ENCODE results near the gene ZFAND2A. TPM values are rescaled to one million over a fixed set of nuclear protein-coding genes. Genes with fewer than 3 reads are reported as not detected.

Gene ZFAND2A
- total and polyA plus RNA-seq, 8 donors, result 0.89 to 93.6 (median 30.7) TPM

DNA sequence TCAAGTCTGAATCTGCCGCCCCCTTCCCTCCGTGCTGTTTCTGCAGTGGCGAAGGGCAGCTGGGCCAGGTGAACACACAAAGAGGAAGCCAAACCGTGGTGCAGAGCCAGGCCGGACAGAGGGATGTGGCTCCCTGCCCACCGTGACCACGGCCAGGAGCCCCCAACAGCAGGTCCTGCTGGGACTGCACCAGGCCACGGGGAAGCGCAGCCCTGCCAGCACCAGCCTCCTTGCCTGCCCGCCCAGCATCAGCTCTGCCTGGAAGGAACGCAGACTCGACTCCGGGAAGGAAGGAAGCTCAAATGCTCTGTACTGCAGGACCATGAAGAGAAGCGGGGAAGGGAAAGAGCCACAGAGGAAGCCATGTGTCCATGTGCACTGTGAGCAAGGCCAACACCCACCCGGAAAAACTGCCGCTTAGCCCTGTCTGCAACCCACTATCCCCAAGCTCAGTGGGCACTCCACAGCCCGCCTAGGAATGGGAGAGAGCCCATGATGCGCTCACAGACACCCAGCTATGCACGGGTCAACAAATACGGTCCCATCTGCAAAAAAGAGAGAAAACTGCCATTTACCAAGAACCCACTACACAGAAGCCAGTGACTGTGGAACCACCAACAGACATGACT is 53.1 kb downstream of the ZFAND2A start:
- TF ChIP-seq, protein P1, sequence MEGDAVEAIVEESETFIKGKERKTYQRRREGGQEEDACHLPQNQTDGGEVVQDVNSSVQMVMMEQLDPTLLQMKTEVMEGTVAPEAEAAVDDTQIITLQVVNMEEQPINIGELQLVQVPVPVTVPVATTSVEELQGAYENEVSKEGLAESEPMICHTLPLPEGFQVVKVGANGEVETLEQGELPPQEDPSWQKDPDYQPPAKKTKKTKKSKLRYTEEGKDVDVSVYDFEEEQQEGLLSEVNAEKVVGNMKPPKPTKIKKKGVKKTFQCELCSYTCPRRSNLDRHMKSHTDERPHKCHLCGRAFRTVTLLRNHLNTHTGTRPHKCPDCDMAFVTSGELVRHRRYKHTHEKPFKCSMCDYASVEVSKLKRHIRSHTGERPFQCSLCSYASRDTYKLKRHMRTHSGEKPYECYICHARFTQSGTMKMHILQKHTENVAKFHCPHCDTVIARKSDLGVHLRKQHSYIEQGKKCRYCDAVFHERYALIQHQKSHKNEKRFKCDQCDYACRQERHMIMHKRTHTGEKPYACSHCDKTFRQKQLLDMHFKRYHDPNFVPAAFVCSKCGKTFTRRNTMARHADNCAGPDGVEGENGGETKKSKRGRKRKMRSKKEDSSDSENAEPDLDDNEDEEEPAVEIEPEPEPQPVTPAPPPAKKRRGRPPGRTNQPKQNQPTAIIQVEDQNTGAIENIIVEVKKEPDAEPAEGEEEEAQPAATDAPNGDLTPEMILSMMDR (IDR thresholded peaks at IDR 0.05), result no peak
- TF ChIP-seq EP300 (IDR thresholded peaks at IDR 0.05) (no peak), POLR2A (IDR thresholded peaks at IDR 0.05) (no peak), POLR2AphosphoS5 (IDR thresholded peaks at IDR 0.05) (no peak)
- no peaks in the 10 kb centered on the region for H3K36me3 ChIP-seq
- H3K9me3 ChIP-seq, result no peaks in the 10 kb centered on the region
- intact Hi-C loops (cut with DNase I; ENCODE audit: low total_unique reads), result no loop called here
- 63 to 80% (median 69%) methylated on average over 15 to 20 of the region's 20 CpGs for WGBS, 5 donors
- H3K4me1 ChIP-seq, result peaks cover 14 to 56% (median 31%) of the 10 kb centered on the region in 4 donors
- DNase-seq, result no peak
- H3K27me3 ChIP-seq, result no peaks in the 10 kb centered on the region
- H3K27ac ChIP-seq, result peak overlapping the region in 3 of 5 donors; percentile 25 to 46 (median 26)
- H3K4me3 ChIP-seq, result no peak overlapping the region

DNA sequence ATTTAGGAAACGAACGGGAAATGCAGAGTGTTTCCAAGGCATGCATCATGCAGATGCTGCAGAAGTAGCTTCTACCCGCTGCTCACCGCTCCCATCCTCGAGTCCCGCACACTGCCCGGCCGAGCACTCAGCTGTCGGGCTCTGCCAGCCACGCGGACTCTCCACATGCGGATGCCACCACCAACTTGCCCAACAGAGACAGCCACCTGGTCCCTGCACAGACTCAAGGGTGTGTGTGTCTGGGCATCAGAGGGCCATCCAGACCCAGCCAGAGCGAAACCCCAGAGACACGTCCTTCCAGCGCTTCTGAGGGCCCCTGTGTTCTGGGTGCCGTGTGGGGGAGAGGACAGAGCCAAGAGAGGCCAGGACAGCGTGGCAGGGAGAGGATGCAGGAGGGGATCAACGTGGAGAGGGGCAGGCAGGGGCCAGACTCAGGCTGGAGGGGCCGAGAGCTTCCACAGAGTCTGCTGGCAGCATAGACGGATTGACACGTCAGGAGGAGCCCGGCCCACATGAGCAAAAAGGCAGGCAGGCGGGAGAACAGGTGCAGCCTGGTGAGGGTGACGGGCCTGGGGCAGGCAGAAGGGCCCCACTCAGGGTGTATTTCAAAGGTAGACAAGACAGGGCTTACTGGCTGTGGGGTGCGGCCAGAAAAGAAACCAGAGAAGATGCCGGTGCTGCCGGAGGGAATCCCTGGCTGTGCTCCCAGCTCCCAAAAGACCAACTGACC is 53.8 kb downstream of the ZFAND2A start:
- TF ChIP-seq, protein P1 (IDR thresholded peaks at IDR 0.05), result no peak
- TF ChIP-seq POLR2A (IDR thresholded peaks at IDR 0.05) (no peak), EP300 (IDR thresholded peaks at IDR 0.05) (no peak), POLR2AphosphoS5 (IDR thresholded peaks at IDR 0.05) (no peak)
- Histone ChIP-seq H3K36me3 (no peaks in the 10 kb centered on the region), H3K27ac (peak overlapping the region in 3 of 5 donors; percentile 25 to 46 (median 26)), H3K9me3 (no peaks in the 10 kb centered on the region), H3K4me3 (no peak overlapping the region), H3K27me3 (no peaks in the 10 kb centered on the region), H3K4me1 (peaks cover 20 to 60% (median 38%) of the 10 kb centered on the region in 4 donors)
- 71 to 82% (median 78%) methylated on average over 25 to 27 of the region's 27 CpGs for WGBS, 5 donors
- intact Hi-C loops (cut with DNase I; ENCODE audit: low total_unique reads), result no loop called here
- no peak for DNase-seq

DNA sequence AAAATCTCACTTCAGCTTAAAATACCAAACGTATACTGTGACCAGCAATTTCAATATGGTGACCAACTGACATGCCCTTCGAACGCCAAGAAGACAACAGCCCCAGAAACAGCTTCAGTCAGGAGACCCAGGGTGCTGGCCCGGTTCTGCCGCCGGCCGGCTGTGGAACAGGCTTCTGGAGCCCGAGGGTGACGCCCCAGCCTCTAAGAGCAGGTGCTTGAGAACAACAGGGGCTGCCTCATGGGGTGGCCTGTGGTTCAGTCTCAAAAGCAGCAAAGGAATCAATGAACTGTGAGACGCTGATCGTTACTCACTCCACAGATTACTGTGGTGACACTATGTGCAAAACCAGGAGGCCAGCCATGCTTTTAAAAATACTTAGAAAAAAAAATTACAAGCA is 54.8 kb downstream of the ZFAND2A start:
- 82 to 95% (median 90%) methylated on average over 11 of the region's 11 CpGs for WGBS, 5 donors
- no peak for DNase-seq
- Histone ChIP-seq H3K27me3 (no peaks in the 10 kb centered on the region), H3K9me3 (no peaks in the 10 kb centered on the region), H3K36me3 (no peaks in the 10 kb centered on the region), H3K4me1 (peaks cover 30 to 64% (median 43%) of the 10 kb centered on the region in 4 donors), H3K27ac (no peak overlapping the region), H3K4me3 (no peak overlapping the region)
- intact Hi-C loops (cut with DNase I; ENCODE audit: low total_unique reads), result no loop called here
- no peak for TF ChIP-seq POLR2A (IDR thresholded peaks at IDR 0.05)
- TF ChIP-seq EP300 (IDR thresholded peaks at IDR 0.05), result no peak
- TF ChIP-seq, protein P1 (IDR thresholded peaks at IDR 0.05), result no peak
- no peak for TF ChIP-seq POLR2AphosphoS5 (IDR thresholded peaks at IDR 0.05)

DNA sequence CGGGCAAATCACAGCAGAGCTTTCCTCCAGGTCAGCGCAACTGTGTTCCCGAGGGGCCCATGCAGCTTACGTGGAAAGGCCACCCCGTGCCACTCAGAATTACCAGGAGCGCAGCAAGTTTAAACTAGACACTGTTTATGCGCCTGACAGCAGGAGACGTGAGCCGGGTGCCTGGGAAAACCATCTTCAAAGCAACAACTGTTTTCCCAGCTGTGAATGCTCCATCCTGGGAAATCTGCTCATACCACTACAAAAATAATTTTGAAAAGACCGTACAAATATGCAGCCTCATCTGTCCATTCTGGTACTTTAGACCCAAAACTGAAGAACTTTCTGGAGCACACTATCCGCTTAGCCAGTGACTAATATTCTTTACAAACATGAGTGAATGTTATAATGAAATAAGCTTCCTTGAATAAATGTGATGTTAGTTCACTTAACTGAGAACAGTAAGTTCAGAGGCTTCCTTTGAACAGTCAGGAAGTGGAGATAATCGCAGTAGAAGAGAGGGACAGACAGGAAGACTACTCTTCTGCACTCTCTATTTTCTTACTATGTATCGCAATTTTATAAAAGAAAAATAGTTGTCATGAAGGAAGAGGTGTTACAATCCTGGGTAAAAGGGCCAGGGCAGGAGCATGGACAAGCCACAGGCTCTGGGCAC is 55.3 kb downstream of the ZFAND2A start:
- 84 to 87% (median 85%) methylated on average over 13 of the region's 13 CpGs for WGBS, 5 donors
- intact Hi-C loops (cut with DNase I; ENCODE audit: low total_unique reads), result no loop called here
- H3K27ac ChIP-seq, result peak overlapping the region in 3 of 5 donors; percentile 75 to 79 (median 78)
- H3K36me3 ChIP-seq, result no peaks in the 10 kb centered on the region
- DNase-seq, result no peak
- H3K4me3 ChIP-seq, result no peak overlapping the region
- no peaks in the 10 kb centered on the region for H3K27me3 ChIP-seq
- H3K9me3 ChIP-seq, result no peaks in the 10 kb centered on the region
- TF ChIP-seq POLR2A (IDR thresholded peaks at IDR 0.05) (no peak), EP300 (IDR thresholded peaks at IDR 0.05) (no peak), POLR2AphosphoS5 (IDR thresholded peaks at IDR 0.05) (no peak)
- TF ChIP-seq, protein P1 (IDR thresholded peaks at IDR 0.05), result no peak
- peaks cover 35 to 69% (median 48%) of the 10 kb centered on the region in 4 donors for H3K4me1 ChIP-seq
